K562 (cell line): ENCODE measurements around the gene VWA3A. TPM values are rescaled to one million over a fixed set of nuclear protein-coding genes. Genes with fewer than 3 reads are reported as not detected.

Experiments used
- ATAC-seq: fragments of 200-7000 bp; cut with Tn5 transposase; 3 replicates; pipeline ENCODE4 v1.9.1; 2020; ENCODE audit warnings: moderate library complexity
- BruUV-seq: library from RNA; stranded (reverse); fragments of 400-500 nt; replicated peaks from 2 replicates; lab custom pipeline; 2021; lab: Mats Ljungman, UMichigan
- CTCF ChIA-PET: fragments of 300-600 bp; formaldehyde crosslinking; extraction: SDS; loops from one replicate; lab custom pipeline; 2021; ENCODE audit warnings: low intra/inter-chr PET ratio; lab: Yijun Ruan, JAX
- POLR2A ChIA-PET: fragments of 300-600, 350-650 bp; sonication (Branson Sonifier 250); formaldehyde crosslinking; extraction: SDS; loops from one replicate; lab custom pipeline; 2021; ENCODE audit warnings: antibody characterized with exemption, inconsistent platforms; lab: Yijun Ruan, JAX
- DNase-seq, 4 experiments: peaks; one replicate each; pipeline versions ENCODE4 v3.0.0 to v3.0.0-alpha.2; 2011 to 2018; ENCODE audit warnings: low spot score in 3 of 4, mixed read lengths in 3 of 4; ENCODE audit errors: extremely low read depth in 1 of 4
- FAIRE-seq: peaks from 2 replicates; lab custom pipeline; 2011; peaks lifted over from hg19 to GRCh38; lab: Jason Lieb, UNC
- H2AFZ ChIP-seq: 2 replicates; pipeline ENCODE4 v1.6.0; 2011; ENCODE audit warnings: low read depth, low read length, control low read depth, inconsistent platforms
- H3K27ac ChIP-seq: fragments of 200-600 bp; 3 replicates; pipeline ENCODE4 v1.8.0; 2011; ENCODE audit warnings: low read depth, mild to moderate bottlenecking, control low read depth, inconsistent platforms, low read length, moderate library complexity, mixed read lengths; ENCODE audit errors: extremely low read depth
- H3K27me3 ChIP-seq, 2 experiments: fragments of 300-600 bp in 1 of 2; 2 replicates in 1 of 2; 3 replicates in 1 of 2; pipeline versions ENCODE4 v1.6.0 to v1.8.0; 2011; ENCODE audit warnings: inconsistent platforms in 2 of 2, low read length in 2 of 2, mild to moderate bottlenecking in 1 of 2, mixed read lengths in 1 of 2, moderate library complexity in 1 of 2; ENCODE audit not compliant: control insufficient read depth in 2 of 2, insufficient read depth in 2 of 2
- H3K36me3 ChIP-seq: fragments of 300-600 bp; 3 replicates; pipeline ENCODE4 v1.8.0; 2011; ENCODE audit warnings: mild to moderate bottlenecking, low read length, inconsistent platforms; ENCODE audit not compliant: control insufficient read depth, insufficient read depth
- H3K4me1 ChIP-seq, 2 experiments: fragments of 200-600 bp in 1 of 2; replicated peaks in 1 of 2; 2 replicates in 1 of 2; 3 replicates in 1 of 2; pipeline versions ENCODE4 v1.5.1 to v1.8.0; 2011; ENCODE audit warnings: inconsistent platforms in 2 of 2, low read length in 2 of 2, mild to moderate bottlenecking in 1 of 2, mixed read lengths in 1 of 2, moderate library complexity in 1 of 2; ENCODE audit not compliant: control insufficient read depth in 2 of 2, insufficient read depth in 2 of 2
- H3K4me2 ChIP-seq: 2 replicates; pipeline ENCODE4 v1.6.1; 2011; ENCODE audit warnings: low read length, control low read depth, inconsistent platforms, mixed read lengths; ENCODE audit not compliant: insufficient read depth
- H3K4me3 ChIP-seq: fragments of 200-600 bp; sonication (generic), shearing (Covaris generic); 2 replicates; pipeline ENCODE4 v1.5.1; 2016; ENCODE audit warnings: control low read depth, inconsistent platforms
- H3K79me2 ChIP-seq: fragments of 200-600 bp; 3 replicates; pipeline ENCODE4 v1.8.0; 2011; ENCODE audit warnings: low read length, inconsistent platforms; ENCODE audit not compliant: control insufficient read depth, insufficient read depth
- H3K9ac ChIP-seq, 2 experiments: 2 replicates each; pipeline versions ENCODE4 v1.6.0 to v1.6.1; 2011; ENCODE audit warnings: low read depth in 2 of 2, low read length in 2 of 2, control low read depth in 1 of 2, inconsistent platforms in 1 of 2, mild to moderate bottlenecking in 1 of 2, mixed read lengths in 1 of 2; ENCODE audit not compliant: insufficient read depth in 1 of 2
- H3K9me1 ChIP-seq: one replicate; pipeline ENCODE4 v1.6.0; 2011; ENCODE audit warnings: inconsistent platforms, mild to moderate bottlenecking, low read length, moderate library complexity; ENCODE audit not compliant: control insufficient read depth, insufficient read depth
- H3K9me3 ChIP-seq: replicated peaks from 2 replicates; pipeline ENCODE4 v1.5.1; 2011; ENCODE audit warnings: low read depth, low read length, inconsistent platforms; ENCODE audit not compliant: control insufficient read depth, insufficient read depth
- H4K20me1 ChIP-seq: replicated peaks from 2 replicates; pipeline ENCODE4 v1.6.1; 2011; ENCODE audit warnings: low read length, inconsistent platforms, mixed read lengths; ENCODE audit not compliant: control insufficient read depth, insufficient read depth
- CHD4 ChIP-seq: fragments of 200-600 bp; sonication (generic); IDR thresholded peaks from 3 replicates; pipeline ENCODE4 v1.6.1; 2012; ENCODE audit warnings: low read depth, mild to moderate bottlenecking, mixed read lengths, low read length, inconsistent platforms; ENCODE audit not compliant: insufficient read depth, insufficient replicate concordance, poor library complexity, severe bottlenecking
- ESRRA ChIP-seq: fragments of 450-650 bp; IDR thresholded peaks from 2 replicates; pipeline ENCODE4 v1.6.1; 2014; ENCODE audit warnings: low read depth, mild to moderate bottlenecking, moderate library complexity, borderline replicate concordance
- GTF2A2 ChIP-seq: IDR thresholded peaks from 2 replicates; pipeline ENCODE4 v1.6.1; 2016; ENCODE audit warnings: mild to moderate bottlenecking, missing genetic modification characterization, missing compliant biosample characterization
- NFIC ChIP-seq: fragments of 450-650 bp; IDR thresholded peaks from 2 replicates; pipeline ENCODE4 v1.6.1; 2017; ENCODE audit warnings: mild to moderate bottlenecking, inconsistent platforms
- TAF15 ChIP-seq: fragments of 200-400 bp; formaldehyde crosslinking; IDR thresholded peaks from 2 replicates; pipeline ENCODE4 v1.6.1; 2017; ENCODE audit warnings: mild to moderate bottlenecking, low read depth, low read length, moderate library complexity
- ZNF146 ChIP-seq: IDR thresholded peaks from one replicate; pipeline ENCODE4 v1.6.1; 2018; ENCODE audit warnings: missing compliant biosample characterization; ENCODE audit not compliant: unreplicated experiment
- ZNF639 ChIP-seq, 2 experiments: fragments of 200-800 bp in 1 of 2; sonication (Bioruptor generic) in 1 of 2; sonication (generic) in 1 of 2; formaldehyde crosslinking in 1 of 2; IDR thresholded peaks in 1 of 2; conservative IDR thresholded peaks in 1 of 2; 2 replicates each; pipeline versions ENCODE4 v1.5.0 to v1.6.1; 2016 to 2020; ENCODE audit warnings: missing compliant biosample characterization in 1 of 2, missing genetic modification characterization in 1 of 2, missing genetic modification reagents in 1 of 2
- WGBS: fragments of 100-300 bp; shearing (Covaris generic); methylation state at CpG from one replicate; pipeline ENCODE4 v1.1.6; 2016; ENCODE audit warnings: low coverage, mixed read lengths; ENCODE audit not compliant: insufficient coverage; ENCODE audit errors: missing lambda C conversion rate; 5-methylcytosine and 5-hydroxymethylcytosine counted together
- in situ Hi-C: fragments of 300-500 bp; cut with MboI; formaldehyde crosslinking; loops from 4 replicates; pipeline ENCODE4 v1.15.0; 2018; ENCODE audit warnings: inconsistent platforms, mixed read lengths
- intact Hi-C: fragments of 100-400 bp; cut with micrococcal nuclease; formaldehyde crosslinking; loops from 2 replicates; pipeline ENCODE4 v1.14.2; 2022
- polyA plus RNA-seq, 8 experiments: library from polyadenylated mRNA; depleted of rRNA in 4 of 8; stranded (reverse) in 5 of 8; unstranded in 3 of 8; fragments of >200 nt; fragmentation: Nextera tagmentation in 2 of 8; fragmentation: Illumina TruSeq in 1 of 8; extraction: Ambion mirVana in 2 of 8; extraction: Trizol in 1 of 8; gene quantifications; 2 replicates each; pipeline versions ENCODE4 v1.2.1 to v1.2.3, GENCODE V29; 2011 to 2014; ENCODE audit warnings: inconsistent platforms in 1 of 8, missing spikeins in 1 of 8
- total RNA-seq, 7 experiments: library from RNA; depleted of rRNA in 6 of 7; stranded (reverse); fragments of >200 nt in 6 of 7; fragmentation: Illumina TruSeq in 2 of 7; extraction: Trizol in 2 of 7; gene quantifications; 2 replicates each; pipeline versions ENCODE4 v1.2.1 to v1.2.3, GENCODE V29; 2011 to 2021; ENCODE audit warnings: low replicate concordance in 1 of 7

The VWA3A gene
- total and polyA plus RNA-seq, 9 of the 15 experiments (the other 6 are each of a cell fraction or from before 2014, with no cell fraction given) = not detected

- FAIRE-seq (no peak), ATAC-seq (no peak), DNase-seq (no peak)
- TF ChIP-seq ESRRA (no peak), ZNF639 (CRISPR knock-in tag; conservative IDR thresholded peaks at IDR 0.05 in 1 of 2, IDR thresholded peaks at IDR 0.05 in 1 of 2) (no peak), NFIC (no peak), CHD4 (no peak), GTF2A2 (no peak), TAF15 (no peak), ZNF146 (CRISPR knock-in tag) (no peak)
- Histone ChIP-seq H3K27ac (no peak overlapping the region), H2AFZ (no peak overlapping the region), H3K9me1 (no peaks in the 10 kb centered on the region), H3K79me2 (no peaks in the 10 kb centered on the region), H3K36me3 (no peaks in the 10 kb centered on the region), H4K20me1 (0 out of 2 replicates have a peak, but pooled peaks cover 3% of the 10 kb centered on the region), H3K9ac (no peak overlapping the region), H3K4me3 (no peak overlapping the region), H3K9me3 (no peaks in the 10 kb centered on the region), H3K27me3 (peaks cover 18 to 28% of the 10 kb centered on the region in 2 experiments; a peak in 4 of 5 replicates), H3K4me2 (no peak overlapping the region), H3K4me1 (peaks cover 0 to 4% of the 10 kb centered on the region in 2 experiments; a peak in 2 of 5 replicates)
- in situ Hi-C loops = loop anchor here (25.0 kb wide), 1 partner anchor 297 kb away; no protein-coding TSS in a partner anchor
- ChIA-PET CTCF (no interaction called here), POLR2A (interaction anchor here (0.8 to 1.5 kb wide), 2 partner anchors 10 to 14 kb away, joined by 3 to 4 read pairs; no protein-coding TSS in a partner anchor)
- 0% methylated on average over 4 of the region's 4 CpGs for WGBS
- intact Hi-C loops = no loop called here
- BruUV-seq = no TSS peak
Observed at GRCh38 chr16:22109258-22109898, 17.0 kb downstream of the VWA3A start.
